GM12892 (cell line): ENCODE measurements around the gene ABHD17A.

ENCODE experiments used
- POLR2A ChIP-seq: IDR thresholded peaks from 2 replicates; pipeline ENCODE4 v1.6.1; 2011; ENCODE audit warnings: low read depth, low read length, control low read depth
- TAF1 ChIP-seq: IDR thresholded peaks from 2 replicates; pipeline ENCODE4 v1.6.1; 2011; ENCODE audit warnings: low read depth, mild to moderate bottlenecking, control low read depth, low read length, borderline replicate concordance

DNA sequence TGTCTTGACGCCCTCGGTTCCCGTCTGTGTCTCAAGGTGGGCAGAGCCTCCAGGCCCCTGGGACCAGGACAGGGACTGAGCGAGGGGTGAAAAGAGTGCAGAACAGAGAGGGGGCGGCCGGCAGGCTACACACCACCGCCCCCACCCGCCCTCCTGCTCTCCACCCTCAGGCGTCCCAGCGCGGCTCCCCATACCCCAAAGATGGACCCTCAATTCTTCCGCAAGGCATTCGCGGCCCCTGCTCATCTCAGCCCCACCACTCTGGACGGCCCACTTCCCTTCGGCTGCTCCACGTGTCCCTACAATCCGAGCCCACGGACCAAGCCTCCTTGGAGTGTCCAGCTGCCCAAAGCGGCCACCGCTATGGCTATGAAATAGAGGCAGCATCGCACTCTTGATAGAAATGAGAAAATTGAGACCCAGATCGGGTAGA, 23.7 kb downstream of the ABHD17A start:
- TF ChIP-seq POLR2A: no peak
- no peak for TF ChIP-seq TAF1
